Measurements from ENCODE around the gene KAT8.

Gene KAT8

GRCh38 chr16:31117384-31118222 is at the start of gene KAT8:
Gene KAT8 (plus strand): TSS chr16:31117664. CDS start chr16:31117682, 18 bp downstream.
- Histone ChIP-seq H3K36me3 (ENCODE audit: control insufficient read depth in 5 of 5, insufficient read depth in 5 of 5, low read length in 5 of 5) (peaks cover 5 to 41% (median 30%) of the 10 kb centered on the region in 5 donors), H3K27me3 (ENCODE audit: control insufficient read depth in 5 of 5, insufficient read depth in 4 of 5, low read length in 5 of 5) (no peaks in the 10 kb centered on the region), H3K4me1 (ENCODE audit: control insufficient read depth in 5 of 5, insufficient read depth in 5 of 5, low read length in 5 of 5) (peaks cover 7 to 40% (median 25%) of the 10 kb centered on the region in 5 donors), H3K4me3 (ENCODE audit: low read depth in 1 of 5, low read length in 5 of 5) (peak within 1 kb of the TSS; percentile 67 to 93 (median 81)), H3K9ac (ENCODE audit: low read length in 5 of 5) (peak within 1 kb of the TSS; percentile 73 to 93 (median 89)), H3K9me3 (ENCODE audit: control insufficient read depth in 5 of 5, low read length in 5 of 5) (no peaks in the 10 kb centered on the region), H3K27ac (ENCODE audit: low read depth, low read length) (peak within 1 kb of the TSS; percentile 98)

- Histone ChIP-seq H3K9ac (ENCODE audit: low read length in 5 of 5) (peak overlapping the region in 3 of 5 donors; percentile 78 to 96 (median 89)), H3K36me3 (ENCODE audit: control insufficient read depth in 5 of 5, insufficient read depth in 5 of 5, low read length in 5 of 5) (peaks cover 0 to 9% (median 9%) of the 10 kb centered on the region in 5 donors), H3K4me3 (ENCODE audit: low read depth in 1 of 5, low read length in 5 of 5) (peak overlapping the region; percentile 78 to 100 (median 99)), H3K27ac (ENCODE audit: low read depth, low read length) (peak overlapping the region; percentile 90), H3K9me3 (ENCODE audit: control insufficient read depth in 5 of 5, low read length in 5 of 5) (no peaks in the 10 kb centered on the region), H3K27me3 (ENCODE audit: control insufficient read depth in 5 of 5, insufficient read depth in 4 of 5, low read length in 5 of 5) (no peaks in the 10 kb centered on the region), H3K4me1 (ENCODE audit: control insufficient read depth in 5 of 5, insufficient read depth in 5 of 5, low read length in 5 of 5) (peaks cover 9 to 33% (median 25%) of the 10 kb centered on the region in 5 donors)
These were observed 45.6 kb upstream of the KAT8 start for GRCh38 chr16:31071861-31072260.

- H3K27ac ChIP-seq (ENCODE audit: low read depth, low read length), result peak overlapping the region; percentile 90
- peak overlapping the region; percentile 78 to 100 (median 99) for H3K4me3 ChIP-seq (ENCODE audit: low read depth in 1 of 5, low read length in 5 of 5)
- peaks cover 9 to 33% (median 25%) of the 10 kb centered on the region in 5 donors for H3K4me1 ChIP-seq (ENCODE audit: control insufficient read depth in 5 of 5, insufficient read depth in 5 of 5, low read length in 5 of 5)
These were observed 44.8 kb upstream of the KAT8 start for GRCh38 chr16:31072540-31073141.

GRCh38 chr16:31073142-31073969 is 44.1 kb upstream of the KAT8 start:
- peaks cover 0 to 24% (median 23%) of the 10 kb centered on the region in 5 donors for H3K36me3 ChIP-seq (ENCODE audit: control insufficient read depth in 5 of 5, insufficient read depth in 5 of 5, low read length in 5 of 5)
- H3K9me3 ChIP-seq (ENCODE audit: control insufficient read depth in 5 of 5, low read length in 5 of 5), result no peaks in the 10 kb centered on the region
- peak overlapping the region; percentile 88 to 100 (median 99) for H3K4me3 ChIP-seq (ENCODE audit: low read depth in 1 of 5, low read length in 5 of 5)
- peak overlapping the region; percentile 90 for H3K27ac ChIP-seq (ENCODE audit: low read depth, low read length)
- peak overlapping the region; percentile 29 to 96 (median 89) for H3K9ac ChIP-seq (ENCODE audit: low read length in 5 of 5)
- no peaks in the 10 kb centered on the region for H3K27me3 ChIP-seq (ENCODE audit: control insufficient read depth in 5 of 5, insufficient read depth in 4 of 5, low read length in 5 of 5)
- peaks cover 9 to 33% (median 25%) of the 10 kb centered on the region in 5 donors for H3K4me1 ChIP-seq (ENCODE audit: control insufficient read depth in 5 of 5, insufficient read depth in 5 of 5, low read length in 5 of 5)

More at GRCh38 chr16:31072540-31073141, 44.8 kb upstream of the KAT8 start:
- Histone ChIP-seq H3K27me3 (ENCODE audit: control insufficient read depth in 5 of 5, insufficient read depth in 4 of 5, low read length in 5 of 5) (no peaks in the 10 kb centered on the region), H3K9ac (ENCODE audit: low read length in 5 of 5) (peak overlapping the region; percentile 29 to 96 (median 89)), H3K36me3 (ENCODE audit: control insufficient read depth in 5 of 5, insufficient read depth in 5 of 5, low read length in 5 of 5) (peaks cover 0 to 17% (median 16%) of the 10 kb centered on the region in 5 donors), H3K9me3 (ENCODE audit: control insufficient read depth in 5 of 5, low read length in 5 of 5) (no peaks in the 10 kb centered on the region)

GRCh38 chr16:31073970-31074813 is 43.3 kb upstream of the KAT8 start, which contains the start of the genes ZNF646 and ZNF668:
Gene ZNF646 (plus strand): TSS chr16:31074422. CDS start chr16:31076325, 1,903 bp downstream.
Gene ZNF668 (minus strand): TSS chr16:31074240. CDS start chr16:31064459, 9,781 bp downstream.
- no peaks in the 10 kb centered on the region for H3K27me3 ChIP-seq (ENCODE audit: control insufficient read depth in 5 of 5, insufficient read depth in 4 of 5, low read length in 5 of 5)
- peaks cover 9 to 33% (median 25%) of the 10 kb centered on the region in 5 donors for H3K4me1 ChIP-seq (ENCODE audit: control insufficient read depth in 5 of 5, insufficient read depth in 5 of 5, low read length in 5 of 5)
- H3K9me3 ChIP-seq (ENCODE audit: control insufficient read depth in 5 of 5, low read length in 5 of 5), result no peaks in the 10 kb centered on the region
- H3K9ac ChIP-seq (ENCODE audit: low read length in 5 of 5), result peak within 1 kb of the TSS in 4 of 5 donors; percentile 89 to 96 (median 90)
- peaks cover 0 to 32% (median 32%) of the 10 kb centered on the region in 5 donors for H3K36me3 ChIP-seq (ENCODE audit: control insufficient read depth in 5 of 5, insufficient read depth in 5 of 5, low read length in 5 of 5)
- H3K4me3 ChIP-seq (ENCODE audit: low read depth in 1 of 5, low read length in 5 of 5), result peak within 1 kb of the TSS; percentile 88 to 100 (median 99)
- peak within 1 kb of the TSS; percentile 90 for H3K27ac ChIP-seq (ENCODE audit: low read depth, low read length)

- Histone ChIP-seq H3K9me3 (ENCODE audit: control insufficient read depth in 5 of 5, low read length in 5 of 5) (no peaks in the 10 kb centered on the region), H3K9ac (ENCODE audit: low read length in 5 of 5) (peak overlapping the region in 4 of 5 donors; percentile 86 to 96 (median 90)), H3K4me1 (ENCODE audit: control insufficient read depth in 5 of 5, insufficient read depth in 5 of 5, low read length in 5 of 5) (peaks cover 9 to 33% (median 25%) of the 10 kb centered on the region in 5 donors), H3K27ac (ENCODE audit: low read depth, low read length) (peak overlapping the region; percentile 90), H3K36me3 (ENCODE audit: control insufficient read depth in 5 of 5, insufficient read depth in 5 of 5, low read length in 5 of 5) (peaks cover 0 to 38% (median 38%) of the 10 kb centered on the region in 5 donors), H3K4me3 (ENCODE audit: low read depth in 1 of 5, low read length in 5 of 5) (peak overlapping the region; percentile 88 to 100 (median 99)), H3K27me3 (ENCODE audit: control insufficient read depth in 5 of 5, insufficient read depth in 4 of 5, low read length in 5 of 5) (no peaks in the 10 kb centered on the region)
These were observed 42.7 kb upstream of the KAT8 start for GRCh38 chr16:31074814-31075183.

GRCh38 chr16:31076319-31076718 is 41.1 kb upstream of the KAT8 start:
- no peak overlapping the region for H3K9ac ChIP-seq (ENCODE audit: low read length in 5 of 5)
- peaks cover 0 to 54% (median 53%) of the 10 kb centered on the region in 5 donors for H3K36me3 ChIP-seq (ENCODE audit: control insufficient read depth in 5 of 5, insufficient read depth in 5 of 5, low read length in 5 of 5)
- peaks cover 9 to 34% (median 25%) of the 10 kb centered on the region in 5 donors for H3K4me1 ChIP-seq (ENCODE audit: control insufficient read depth in 5 of 5, insufficient read depth in 5 of 5, low read length in 5 of 5)
- no peak overlapping the region for H3K27ac ChIP-seq (ENCODE audit: low read depth, low read length)
- no peaks in the 10 kb centered on the region for H3K9me3 ChIP-seq (ENCODE audit: control insufficient read depth in 5 of 5, low read length in 5 of 5)
- no peaks in the 10 kb centered on the region for H3K27me3 ChIP-seq (ENCODE audit: control insufficient read depth in 5 of 5, insufficient read depth in 4 of 5, low read length in 5 of 5)
- H3K4me3 ChIP-seq (ENCODE audit: low read depth in 1 of 5, low read length in 5 of 5), result no peak overlapping the region

GRCh38 chr16:31077024-31077423 is 40.4 kb upstream of the KAT8 start:
- H3K36me3 ChIP-seq (ENCODE audit: control insufficient read depth in 5 of 5, insufficient read depth in 5 of 5, low read length in 5 of 5), result peaks cover 0 to 58% (median 56%) of the 10 kb centered on the region in 5 donors
- no peak overlapping the region for H3K27ac ChIP-seq (ENCODE audit: low read depth, low read length)
- H3K9me3 ChIP-seq (ENCODE audit: control insufficient read depth in 5 of 5, low read length in 5 of 5), result no peaks in the 10 kb centered on the region
- H3K4me1 ChIP-seq (ENCODE audit: control insufficient read depth in 5 of 5, insufficient read depth in 5 of 5, low read length in 5 of 5), result peaks cover 8 to 35% (median 25%) of the 10 kb centered on the region in 5 donors
- H3K9ac ChIP-seq (ENCODE audit: low read length in 5 of 5), result no peak overlapping the region
- H3K4me3 ChIP-seq (ENCODE audit: low read depth in 1 of 5, low read length in 5 of 5), result no peak overlapping the region
- no peaks in the 10 kb centered on the region for H3K27me3 ChIP-seq (ENCODE audit: control insufficient read depth in 5 of 5, insufficient read depth in 4 of 5, low read length in 5 of 5)
